Liver (tissue), 9 donors: ENCODE measurements around the gene RPL31. TPM values are rescaled to one million over a fixed set of nuclear protein-coding genes. Genes with fewer than 3 reads are reported as not detected.

Experiments
- DNase-seq: peaks from one replicate; pipeline ENCODE4 v3.0.0-alpha.2; 2017; ENCODE audit warnings: low spot score
- H3K27ac ChIP-seq, 2 donors: one replicate each; pipeline ENCODE4 v1.7.0; 2013; ENCODE audit warnings: inconsistent platforms in 2 of 2, low read length in 2 of 2, control low read depth in 1 of 2, low read depth in 1 of 2, mild to moderate bottlenecking in 1 of 2
- H3K27me3 ChIP-seq, 4 donors: one replicate each; pipeline versions ENCODE4 v1.6.1 to v1.7.0; 2013; ENCODE audit warnings: low read length in 3 of 4, inconsistent platforms in 1 of 4, mild to moderate bottlenecking in 1 of 4, moderate library complexity in 1 of 4; ENCODE audit not compliant: control insufficient read depth in 4 of 4, insufficient read depth in 4 of 4
- H3K36me3 ChIP-seq, 4 donors: one replicate each; pipeline versions ENCODE4 v1.6.1 to v1.7.0; 2013; ENCODE audit warnings: low read length in 3 of 4, mild to moderate bottlenecking in 3 of 4, low read depth in 1 of 4, moderate library complexity in 1 of 4; ENCODE audit not compliant: control insufficient read depth in 4 of 4, insufficient read depth in 3 of 4
- H3K4me1 ChIP-seq, 4 donors: one replicate each; pipeline versions ENCODE4 v1.6.1 to v1.7.0; 2013; ENCODE audit warnings: low read length in 3 of 4, mild to moderate bottlenecking in 3 of 4, moderate library complexity in 1 of 4; ENCODE audit not compliant: control insufficient read depth in 4 of 4, insufficient read depth in 4 of 4
- H3K4me3 ChIP-seq, 3 donors: one replicate each; pipeline versions ENCODE4 v1.6.1 to v1.7.0; 2013; ENCODE audit warnings: low read length in 3 of 3, control low read depth in 1 of 3, low read depth in 1 of 3, mild to moderate bottlenecking in 1 of 3
- H3K9ac ChIP-seq, 2 donors: one replicate each; pipeline ENCODE4 v1.7.0; 2013; ENCODE audit warnings: low read length in 2 of 2, mild to moderate bottlenecking in 2 of 2, moderate library complexity in 2 of 2, control low read depth in 1 of 2, low read depth in 1 of 2
- H3K9me3 ChIP-seq, 4 donors: one replicate each; pipeline versions ENCODE4 v1.6.1 to v1.7.0; 2013; ENCODE audit warnings: low read length in 3 of 4; ENCODE audit not compliant: control insufficient read depth in 4 of 4
- CTCF ChIP-seq: fragments of 150-350 bp; IDR thresholded peaks from 2 replicates; pipeline ENCODE4 v1.5.1; 2017; ENCODE audit warnings: improper control_type of control experiment, low read depth, low read length; ENCODE audit not compliant: missing input control
- EGR1 ChIP-seq, 2 donors: IDR thresholded peaks; 2 replicates each; pipeline ENCODE4 v1.6.1; 2016 to 2018; ENCODE audit warnings: antibody characterized with exemption in 2 of 2, low read depth in 2 of 2
- FOXA1 ChIP-seq: IDR thresholded peaks from 2 replicates; pipeline ENCODE4 v1.6.1; 2016; ENCODE audit warnings: antibody characterized with exemption
- GABPA ChIP-seq, 2 donors: IDR thresholded peaks in 1 of 2; conservative IDR thresholded peaks in 1 of 2; 2 replicates each; pipeline ENCODE4 v1.6.1; 2016; ENCODE audit warnings: antibody characterized with exemption in 2 of 2, mild to moderate bottlenecking in 1 of 2, moderate library complexity in 1 of 2
- HNF4A ChIP-seq, 2 donors: conservative IDR thresholded peaks; 2 replicates each; pipeline ENCODE4 v1.6.1; 2016; ENCODE audit warnings: antibody characterized with exemption in 2 of 2, mild to moderate bottlenecking in 2 of 2
- JUND ChIP-seq, 2 donors: IDR thresholded peaks; 2 replicates each; pipeline ENCODE4 v1.6.1; 2016; ENCODE audit warnings: antibody characterized with exemption in 2 of 2
- NR2F2 ChIP-seq: IDR thresholded peaks from 2 replicates; pipeline ENCODE4 v1.6.1; 2016; ENCODE audit warnings: antibody characterized with exemption
- RAD21 ChIP-seq, 2 donors: IDR thresholded peaks; 2 replicates each; pipeline ENCODE4 v1.6.1; 2016; ENCODE audit warnings: antibody characterized with exemption in 2 of 2, mild to moderate bottlenecking in 2 of 2
- REST ChIP-seq: IDR thresholded peaks from 2 replicates; pipeline ENCODE4 v1.6.1; 2016; ENCODE audit warnings: antibody characterized with exemption, mild to moderate bottlenecking
- RXRA ChIP-seq, 2 donors: IDR thresholded peaks; 2 replicates each; pipeline ENCODE4 v1.6.1; 2017 to 2018; ENCODE audit warnings: antibody characterized with exemption in 2 of 2, mild to moderate bottlenecking in 1 of 2
- TAF1 ChIP-seq: conservative IDR thresholded peaks from 2 replicates; pipeline ENCODE4 v1.6.1; 2016; ENCODE audit warnings: antibody characterized with exemption, mild to moderate bottlenecking
- ZBTB33 ChIP-seq: IDR thresholded peaks from 2 replicates; pipeline ENCODE4 v1.6.1; 2016; ENCODE audit warnings: antibody characterized with exemption
- WGBS: extraction: QIAGEN DNeasy Blood & Tissue Kit; methylation state at CpG from one replicate; pipeline ENCODE4 v1.1.7; 2013; 5-methylcytosine and 5-hydroxymethylcytosine counted together
- polyA plus RNA-seq, 2 donors: library from polyadenylated mRNA; stranded (reverse) in 1 of 2; unstranded in 1 of 2; fragments of 200-250 nt in 1 of 2; fragments of >200 nt in 1 of 2; fragmentation: Nextera tagmentation in 1 of 2; extraction: Ambion mirVana in 1 of 2; gene quantifications; one replicate each; pipeline versions ENCODE4 v1.2.1 to v1.2.3, GENCODE V29; 2013 to 2015
- total RNA-seq, 2 donors: library from RNA; depleted of rRNA; stranded (reverse); fragments of >200 nt; gene quantifications; one replicate each; pipeline ENCODE4 v1.2.3, GENCODE V29; 2014
- TF ChIP-seq, protein P1 (sequence below): IDR thresholded peaks from 2 replicates; pipeline ENCODE4 v1.6.1; 2016; ENCODE audit warnings: antibody characterized with exemption
- donor health status: healthy.
- donor health status: healthy.
- donor health status: healthy.
- donor health status: healthy.
- donor health status: healthy.

Gene RPL31
- total and polyA plus RNA-seq, 4 donors = 220 to 1,995 (median 581) TPM

DNA sequence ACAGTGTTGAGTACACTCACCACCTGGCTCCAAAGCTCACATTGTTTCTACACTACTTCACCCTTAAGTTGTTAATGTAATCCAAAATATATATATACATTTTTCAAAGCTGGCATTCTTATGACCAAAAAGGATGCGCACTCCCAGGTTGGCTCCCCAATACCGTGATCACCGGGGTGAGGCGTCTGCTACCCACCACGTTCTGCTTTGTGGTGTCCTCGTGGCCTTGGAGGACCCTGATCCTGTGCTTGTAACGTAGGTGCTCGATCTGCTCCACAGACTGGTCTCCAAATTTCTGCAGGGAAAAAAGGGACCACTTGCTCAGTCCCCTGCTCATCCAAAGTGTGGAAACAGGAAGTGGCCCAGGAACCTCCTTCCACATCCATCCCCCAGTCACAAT, 25.8 kb downstream of the RPL31 start:
- Histone ChIP-seq H3K27me3 (no peaks in the 10 kb centered on the region), H3K9me3 (no peaks in the 10 kb centered on the region), H3K36me3 (peaks cover 9 to 40% (median 25%) of the 10 kb centered on the region in 4 donors), H3K4me3 (no peak overlapping the region), H3K27ac (no peak overlapping the region), H3K4me1 (no peaks in the 10 kb centered on the region), H3K9ac (no peak overlapping the region)
- TF ChIP-seq FOXA1 (no peak), EGR1 (IDR thresholded peaks at IDR 0.05; ENCODE audit: low read depth in 2 of 2) (no peak), HNF4A (conservative IDR thresholded peaks at IDR 0.05) (no peak), TAF1 (no peak), RAD21 (IDR thresholded peaks at IDR 0.05) (no peak), JUND (IDR thresholded peaks at IDR 0.05) (no peak)
- TF ChIP-seq, protein P1, sequence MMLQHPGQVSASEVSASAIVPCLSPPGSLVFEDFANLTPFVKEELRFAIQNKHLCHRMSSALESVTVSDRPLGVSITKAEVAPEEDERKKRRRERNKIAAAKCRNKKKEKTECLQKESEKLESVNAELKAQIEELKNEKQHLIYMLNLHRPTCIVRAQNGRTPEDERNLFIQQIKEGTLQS = no peak
- DNase-seq = no peak
- 96% methylated on average over 8 of the region's 8 CpGs for WGBS

GRCh38 chr2:101030866-101031554, 28.9 kb downstream of the RPL31 start:
- Histone ChIP-seq H3K36me3 (peaks cover 9 to 62% (median 31%) of the 10 kb centered on the region in 4 donors), H3K4me3 (no peak overlapping the region), H3K9ac (no peak overlapping the region), H3K27me3 (no peaks in the 10 kb centered on the region), H3K4me1 (no peaks in the 10 kb centered on the region), H3K9me3 (no peaks in the 10 kb centered on the region), H3K27ac (no peak overlapping the region)
- TF ChIP-seq JUND (IDR thresholded peaks at IDR 0.05) (no peak), ZBTB33 (no peak), RAD21 (IDR thresholded peaks at IDR 0.05) (no peak), TAF1 (no peak), FOXA1 (no peak), EGR1 (IDR thresholded peaks at IDR 0.05; ENCODE audit: low read depth in 2 of 2) (no peak), RXRA (IDR thresholded peaks at IDR 0.05) (no peak), GABPA (IDR thresholded peaks at IDR 0.05 in 1 of 2, conservative IDR thresholded peaks at IDR 0.05 in 1 of 2) (no peak), NR2F2 (no peak)
- 84% methylated on average over 10 of the region's 10 CpGs for WGBS
- no peak for DNase-seq

GRCh38 chr2:101032084-101032776, 30.1 kb downstream of the RPL31 start:
- no peak for TF ChIP-seq ZBTB33
- no peak for TF ChIP-seq REST
- no peak for TF ChIP-seq NR2F2
- TF ChIP-seq CTCF = no peak
- TF ChIP-seq HNF4A (conservative IDR thresholded peaks at IDR 0.05) = no peak
- no peak for TF ChIP-seq EGR1 (IDR thresholded peaks at IDR 0.05; ENCODE audit: low read depth in 2 of 2)
- no peak for DNase-seq
- Histone ChIP-seq H3K27ac (no peak overlapping the region), H3K9ac (no peak overlapping the region), H3K27me3 (no peaks in the 10 kb centered on the region), H3K4me1 (peaks cover 0 to 2% (median 0%) of the 10 kb centered on the region in 4 donors), H3K36me3 (peaks cover 11 to 62% (median 31%) of the 10 kb centered on the region in 4 donors), H3K9me3 (no peaks in the 10 kb centered on the region), H3K4me3 (no peak overlapping the region)
- WGBS = 90% methylated on average over 15 of the region's 15 CpGs
